ENCODE results near the gene FAM83C.
A peak's percentile ranks its signal among the peaks of the same experiment; 100 is the strongest.

The FAM83C gene

DNA sequence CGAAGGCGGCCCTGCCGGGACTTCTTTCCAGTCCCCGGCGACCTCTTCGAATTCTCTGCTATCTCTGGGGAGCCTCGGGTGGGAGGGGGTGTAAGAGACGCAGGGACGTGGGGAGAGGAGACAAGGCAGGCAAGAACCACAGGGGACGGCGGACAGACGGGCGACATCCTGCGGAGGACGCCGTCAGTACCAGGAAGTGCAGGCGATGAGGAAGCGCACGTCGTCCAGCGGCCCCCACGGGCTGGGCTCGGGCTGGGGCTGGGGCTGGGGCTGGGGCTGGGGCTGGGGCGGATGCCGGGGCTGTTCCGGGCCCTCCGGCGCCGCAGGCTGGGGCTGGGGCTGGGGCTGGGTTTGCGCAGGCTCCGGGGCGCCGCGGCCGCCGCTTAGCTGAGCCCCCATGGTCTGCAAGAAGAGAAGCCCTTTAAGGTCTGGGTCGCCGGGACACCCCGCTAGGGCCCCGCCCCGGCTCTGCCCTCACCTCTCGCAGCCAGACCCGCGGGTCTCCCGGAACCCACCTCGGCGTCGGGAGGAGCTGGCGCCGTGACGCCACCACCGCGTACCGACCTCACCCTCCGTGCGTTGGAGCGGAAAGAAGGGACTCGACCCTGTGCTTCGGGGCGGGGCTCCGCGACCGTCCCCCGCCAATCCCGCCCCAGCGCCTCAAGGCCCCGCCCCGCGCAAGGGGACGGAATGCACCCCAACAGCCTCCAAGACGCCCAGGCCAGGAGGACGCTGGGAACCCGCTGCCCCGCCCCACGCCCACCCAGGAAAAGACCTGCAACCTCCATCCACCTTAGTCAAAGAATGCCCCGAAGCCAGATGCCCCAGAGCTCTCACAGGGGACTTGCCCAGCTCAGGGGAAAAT lies 14.5 kb downstream of the FAM83C start, which contains the start of gene MMP24OS:
Gene MMP24OS, minus strand, starts transcription at position 592 of the 865 bp plus-strand sequence. Its CDS starts 193 bp downstream, at position 399.
- peak; percentile 80 for TF ChIP-seq CTCF (IDR thresholded peaks at IDR 0.05; ENCODE audit: borderline replicate concordance, control extremely low read depth, extremely low read depth, insufficient read depth, missing control alignments)
- peak; percentile 97 for DNase-seq (ENCODE audit: low spot score)
- in situ Hi-C loops (cut with MboI; ENCODE audit: low sequenced_read_pairs, unreplicated experiment), result no loop called here

DNA sequence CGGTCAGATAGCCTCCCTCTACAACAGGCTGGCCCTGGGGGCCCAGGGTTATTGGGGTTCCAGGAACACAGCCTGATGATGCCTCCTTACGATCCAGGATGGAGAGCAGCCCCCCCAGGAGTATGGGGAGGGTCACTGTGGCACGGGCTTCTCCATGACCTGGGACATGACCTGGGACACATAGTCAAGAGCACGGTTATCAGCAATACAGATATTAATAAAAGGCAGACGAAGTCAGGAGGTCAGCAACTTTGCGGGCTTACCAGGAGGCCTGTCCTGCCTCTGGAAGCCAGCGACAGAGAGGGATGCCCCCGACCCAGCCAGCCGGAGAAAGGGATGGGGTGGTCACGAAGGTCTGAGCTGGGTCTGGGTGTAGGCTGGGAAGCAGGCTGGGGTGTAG lies 15.1 kb downstream of the FAM83C start:
- in situ Hi-C loops (cut with MboI; ENCODE audit: low sequenced_read_pairs, unreplicated experiment), result no loop called here
- TF ChIP-seq CTCF (IDR thresholded peaks at IDR 0.05; ENCODE audit: borderline replicate concordance, control extremely low read depth, extremely low read depth, insufficient read depth, missing control alignments), result no peak
- no peak for DNase-seq (ENCODE audit: low spot score)

- no peak for TF ChIP-seq CTCF (IDR thresholded peaks at IDR 0.05; ENCODE audit: borderline replicate concordance, control extremely low read depth, extremely low read depth, insufficient read depth, missing control alignments)
- in situ Hi-C loops (cut with MboI; ENCODE audit: low sequenced_read_pairs, unreplicated experiment), result no loop called here
- no peak for DNase-seq (ENCODE audit: low spot score)
Observed at GRCh38 chr20:35276408-35276807, 15.8 kb downstream of the FAM83C start.

- in situ Hi-C loops (cut with MboI; ENCODE audit: low sequenced_read_pairs, unreplicated experiment), result no loop called here
Observed at GRCh38 chr20:35275741-35276251, 16.4 kb downstream of the FAM83C start.

GRCh38 chr20:35274172-35275092 lies 17.8 kb downstream of the FAM83C start:
- in situ Hi-C loops (cut with MboI; ENCODE audit: low sequenced_read_pairs, unreplicated experiment), result no loop called here
- DNase-seq (ENCODE audit: low spot score), result no peak
- TF ChIP-seq CTCF (IDR thresholded peaks at IDR 0.05; ENCODE audit: borderline replicate concordance, control extremely low read depth, extremely low read depth, insufficient read depth, missing control alignments), result no peak

More at GRCh38 chr20:35275741-35276251, 16.4 kb downstream of the FAM83C start:
- no peak for TF ChIP-seq CTCF (IDR thresholded peaks at IDR 0.05; ENCODE audit: borderline replicate concordance, control extremely low read depth, extremely low read depth, insufficient read depth, missing control alignments)
- no peak for DNase-seq (ENCODE audit: low spot score)

Measured in GM13976 (cell line).